Skeletal muscle satellite cell (primary cell): ENCODE measurements around the gene OR52W1.
"Not testable (repeated sequence)": the region's sequence is repeated elsewhere in the genome, so short reads cannot be mapped to it uniquely, and the experiment has no call there.

Experiments used
- H3K27me3 ChIP-seq: 2 replicates; pipeline ENCODE4 v1.7.0; 2013; ENCODE audit warnings: low read length; ENCODE audit not compliant: control insufficient read depth, insufficient read depth
- H3K36me3 ChIP-seq: 2 replicates; pipeline ENCODE4 v1.7.0; 2013; ENCODE audit warnings: mild to moderate bottlenecking, control low read depth, low read length; ENCODE audit not compliant: insufficient read depth
- H3K4me1 ChIP-seq: 2 replicates; pipeline ENCODE4 v1.7.0; 2013; ENCODE audit warnings: low read length; ENCODE audit not compliant: control insufficient read depth, insufficient read depth
- H3K4me2 ChIP-seq: 2 replicates; pipeline ENCODE4 v1.7.0; 2013; ENCODE audit warnings: mild to moderate bottlenecking, low read length
- H3K4me3 ChIP-seq: 2 replicates; pipeline ENCODE4 v1.7.0; 2013; ENCODE audit warnings: low read length
- H3K9ac ChIP-seq: 2 replicates; pipeline ENCODE4 v1.7.0; 2013; ENCODE audit warnings: mild to moderate bottlenecking, low read depth, low read length, moderate library complexity
- H3K9me3 ChIP-seq: replicated peaks from 2 replicates; pipeline ENCODE4 v1.7.0; 2013; ENCODE audit warnings: mild to moderate bottlenecking, control low read depth, low read length

OR52W1 gene

DNA sequence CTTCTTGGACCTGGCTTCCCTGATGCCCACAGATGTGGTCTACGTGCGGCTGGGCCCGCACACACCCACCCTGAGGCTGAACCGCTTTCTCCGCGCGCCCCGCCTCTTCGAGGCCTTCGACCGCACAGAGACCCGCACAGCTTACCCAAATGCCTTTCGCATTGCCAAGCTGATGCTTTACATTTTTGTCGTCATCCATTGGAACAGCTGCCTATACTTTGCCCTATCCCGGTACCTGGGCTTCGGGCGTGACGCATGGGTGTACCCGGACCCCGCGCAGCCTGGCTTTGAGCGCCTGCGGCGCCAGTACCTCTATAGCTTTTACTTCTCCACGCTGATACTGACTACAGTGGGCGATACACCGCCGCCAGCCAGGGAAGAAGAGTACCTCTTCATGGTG, 41.1 kb downstream of the OR52W1 start:
- H3K4me1 ChIP-seq: no peaks in the 10 kb centered on the region
- no peaks in the 10 kb centered on the region for H3K9me3 ChIP-seq
- no peak overlapping the region for H3K9ac ChIP-seq
- H3K4me2 ChIP-seq: no peak overlapping the region
- no peak overlapping the region for H3K4me3 ChIP-seq
- peaks cover 36% of the 10 kb centered on the region for H3K27me3 ChIP-seq
- H3K36me3 ChIP-seq: no peaks in the 10 kb centered on the region

GRCh38 chr11:6240781-6241180, 41.8 kb downstream of the OR52W1 start:
- no peak overlapping the region for H3K4me3 ChIP-seq
- H3K9ac ChIP-seq: no peak overlapping the region
- H3K4me2 ChIP-seq: no peak overlapping the region
- no peaks in the 10 kb centered on the region for H3K36me3 ChIP-seq
- no peaks in the 10 kb centered on the region for H3K9me3 ChIP-seq
- H3K4me1 ChIP-seq: no peaks in the 10 kb centered on the region
- H3K27me3 ChIP-seq: peaks cover 40% of the 10 kb centered on the region

GRCh38 chr11:6241316-6241715, 42.3 kb downstream of the OR52W1 start:
- H3K27me3 ChIP-seq: peaks cover 40% of the 10 kb centered on the region
- no peak overlapping the region for H3K9ac ChIP-seq
- H3K4me2 ChIP-seq: no peak overlapping the region
- H3K36me3 ChIP-seq: no peaks in the 10 kb centered on the region
- no peak overlapping the region for H3K4me3 ChIP-seq
- H3K9me3 ChIP-seq: no peaks in the 10 kb centered on the region
- H3K4me1 ChIP-seq: no peaks in the 10 kb centered on the region

DNA sequence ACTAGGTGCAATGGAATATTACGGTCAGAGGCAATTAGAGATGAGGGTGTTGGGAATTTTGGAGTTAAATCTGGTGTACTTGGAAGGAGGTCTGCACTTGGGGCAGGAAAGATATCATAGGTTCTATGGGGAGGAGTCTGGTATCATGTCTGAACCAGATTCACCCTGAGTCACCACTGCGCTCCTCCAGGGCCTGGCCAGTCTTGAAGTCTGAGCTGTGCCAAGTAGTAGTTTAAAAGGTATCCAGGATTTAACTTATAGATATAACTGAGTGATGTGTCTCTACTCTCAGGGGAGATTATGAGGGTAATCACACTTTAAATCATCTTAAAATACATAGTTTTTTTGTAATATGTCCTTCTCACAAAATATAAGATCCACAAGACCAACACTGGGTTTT, 46.5 kb downstream of the OR52W1 start:
- Histone ChIP-seq H3K9ac (no peak overlapping the region), H3K27me3 (peaks cover 35% of the 10 kb centered on the region)

GRCh38 chr11:6248248-6248647, 49.2 kb downstream of the OR52W1 start:
- peaks cover 6% of the 10 kb centered on the region for H3K4me1 ChIP-seq
- peaks cover 25% of the 10 kb centered on the region for H3K27me3 ChIP-seq
- no peak overlapping the region for H3K9ac ChIP-seq
- H3K9me3 ChIP-seq: no peaks in the 10 kb centered on the region
- no peak overlapping the region for H3K4me2 ChIP-seq
- no peak overlapping the region for H3K4me3 ChIP-seq
- H3K36me3 ChIP-seq: no peaks in the 10 kb centered on the region

More for the DNA sequence above, 46.5 kb downstream of the OR52W1 start:
- no peak overlapping the region for H3K4me3 ChIP-seq
- no peaks in the 10 kb centered on the region for H3K9me3 ChIP-seq
- H3K4me2 ChIP-seq: no peak overlapping the region
- H3K4me1 ChIP-seq: peaks cover 6% of the 10 kb centered on the region
- no peaks in the 10 kb centered on the region for H3K36me3 ChIP-seq

DNA sequence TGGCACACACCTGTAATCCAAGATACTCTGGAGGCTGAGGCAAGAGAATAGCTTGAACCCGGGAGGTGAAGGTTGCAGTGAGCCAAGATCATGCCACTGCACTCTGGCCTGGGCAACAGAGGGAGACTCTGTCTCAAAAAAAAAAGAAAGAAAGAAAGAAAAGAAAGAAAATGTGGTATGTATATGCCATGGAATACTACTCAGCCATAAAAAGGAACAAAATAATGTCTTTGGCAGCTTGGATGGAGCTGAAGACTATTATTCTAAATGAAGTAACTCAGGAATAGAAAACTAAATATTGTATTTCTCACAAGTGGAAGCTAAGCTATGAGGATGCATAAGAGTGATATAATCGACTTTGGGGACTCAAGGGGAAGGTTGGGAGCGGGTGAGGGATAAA, 49.9 kb downstream of the OR52W1 start:
- not testable (repeated sequence) for H3K4me1 ChIP-seq, H3K4me3 ChIP-seq, H3K9me3 ChIP-seq, H3K36me3 ChIP-seq, H3K9ac ChIP-seq, H3K4me2 ChIP-seq
- peaks cover 18% of the 10 kb centered on the region for H3K27me3 ChIP-seq
